ENCODE data around the gene CAMK2D.
A peak's percentile ranks its signal among the peaks of the same experiment; 100 is the strongest.

- TF ChIP-seq CTCF (IDR thresholded peaks at IDR 0.05; ENCODE audit: borderline replicate concordance, extremely low read depth, low read length, poor library complexity, severe bottlenecking), result peak; percentile 100
- no peak for TF ChIP-seq EZH2 (IDR thresholded peaks at IDR 0.05; ENCODE audit: borderline replicate concordance, low read depth, low read length, severe bottlenecking)
Measured at GRCh38 chr4:113547487-113548042, 214.0 kb downstream of the CAMK2D start.

Measured in DND-41 (cell line).